HepG2 (cell line): ENCODE measurements around the gene DSTYK.

Experiments used
- FOXK2 ChIP-seq: fragments of 450-650 bp; IDR thresholded peaks from 2 replicates; pipeline ENCODE4 v1.6.1; 2016
- RFX3 ChIP-seq: IDR thresholded peaks from 2 replicates; pipeline ENCODE4 v1.6.1; 2016; ENCODE audit warnings: missing biosample characterization, missing genetic modification reagents
- RNF219 ChIP-seq: sonication (generic); formaldehyde crosslinking; IDR thresholded peaks from 2 replicates; pipeline ENCODE4 v1.5.0; 2020; ENCODE audit warnings: mild to moderate bottlenecking, missing genetic modification reagents
- TOE1 ChIP-seq: sonication (generic); formaldehyde crosslinking; IDR thresholded peaks from 2 replicates; pipeline ENCODE4 v1.4.0; 2020; ENCODE audit warnings: mild to moderate bottlenecking, missing genetic modification reagents
- ZNF230 ChIP-seq: sonication (generic); formaldehyde crosslinking; IDR thresholded peaks from 2 replicates; pipeline ENCODE4 v1.4.0; 2020; ENCODE audit warnings: mild to moderate bottlenecking, missing genetic modification reagents
- ZNF274 ChIP-seq: sonication (generic); formaldehyde crosslinking; IDR thresholded peaks from 2 replicates; pipeline ENCODE4 v1.5.1; 2020; ENCODE audit warnings: mild to moderate bottlenecking, missing genetic modification reagents
- ZNF280D ChIP-seq: sonication (generic); formaldehyde crosslinking; IDR thresholded peaks from 2 replicates; pipeline ENCODE4 v1.5.1; 2020; ENCODE audit warnings: mild to moderate bottlenecking, missing genetic modification reagents

- TF ChIP-seq ZNF274 (no peak), ZNF230 (CRISPR knock-in tag) (no peak), FOXK2 (no peak), RNF219 (no peak), RFX3 (CRISPR knock-in tag) (no peak), ZNF280D (CRISPR knock-in tag) (no peak), TOE1 (no peak)
These were observed 100.1 kb downstream of the DSTYK start for GRCh38 chr1:205111354-205111753.
